K562 (cell line): Measurements from ENCODE around the gene ITGA3. TPM values are rescaled to one million over a fixed set of nuclear protein-coding genes. Genes with fewer than 3 reads are reported as not detected.

ENCODE experiments used
- ATAC-seq: fragments of 200-7000 bp; cut with Tn5 transposase; 3 replicates; pipeline ENCODE4 v1.9.1; 2020; ENCODE audit warnings: moderate library complexity
- BruUV-seq: library from RNA; stranded (reverse); fragments of 400-500 nt; replicated peaks from 2 replicates; lab custom pipeline; 2021; lab: Mats Ljungman, UMichigan
- CTCF ChIA-PET: fragments of 300-600 bp; formaldehyde crosslinking; extraction: SDS; loops from one replicate; lab custom pipeline; 2021; ENCODE audit warnings: low intra/inter-chr PET ratio; lab: Yijun Ruan, JAX
- POLR2A ChIA-PET: fragments of 300-600, 350-650 bp; sonication (Branson Sonifier 250); formaldehyde crosslinking; extraction: SDS; loops from one replicate; lab custom pipeline; 2021; ENCODE audit warnings: antibody characterized with exemption, inconsistent platforms; lab: Yijun Ruan, JAX
- DNase-seq, 4 experiments: peaks; one replicate each; pipeline versions ENCODE4 v3.0.0 to v3.0.0-alpha.2; 2011 to 2018; ENCODE audit warnings: low spot score in 3 of 4, mixed read lengths in 3 of 4; ENCODE audit errors: extremely low read depth in 1 of 4
- FAIRE-seq: peaks from 2 replicates; lab custom pipeline; 2011; peaks lifted over from hg19 to GRCh38; lab: Jason Lieb, UNC
- H2AFZ ChIP-seq: 2 replicates; pipeline ENCODE4 v1.6.0; 2011; ENCODE audit warnings: low read depth, low read length, control low read depth, inconsistent platforms
- H3K27ac ChIP-seq: fragments of 200-600 bp; 3 replicates; pipeline ENCODE4 v1.8.0; 2011; ENCODE audit warnings: low read depth, mild to moderate bottlenecking, control low read depth, inconsistent platforms, low read length, moderate library complexity, mixed read lengths; ENCODE audit errors: extremely low read depth
- H3K27me3 ChIP-seq, 2 experiments: fragments of 300-600 bp in 1 of 2; 2 replicates in 1 of 2; 3 replicates in 1 of 2; pipeline versions ENCODE4 v1.6.0 to v1.8.0; 2011; ENCODE audit warnings: inconsistent platforms in 2 of 2, low read length in 2 of 2, mild to moderate bottlenecking in 1 of 2, mixed read lengths in 1 of 2, moderate library complexity in 1 of 2; ENCODE audit not compliant: control insufficient read depth in 2 of 2, insufficient read depth in 2 of 2
- H3K36me3 ChIP-seq: fragments of 300-600 bp; 3 replicates; pipeline ENCODE4 v1.8.0; 2011; ENCODE audit warnings: mild to moderate bottlenecking, low read length, inconsistent platforms; ENCODE audit not compliant: control insufficient read depth, insufficient read depth
- H3K4me1 ChIP-seq, 2 experiments: fragments of 200-600 bp in 1 of 2; replicated peaks in 1 of 2; 2 replicates in 1 of 2; 3 replicates in 1 of 2; pipeline versions ENCODE4 v1.5.1 to v1.8.0; 2011; ENCODE audit warnings: inconsistent platforms in 2 of 2, low read length in 2 of 2, mild to moderate bottlenecking in 1 of 2, mixed read lengths in 1 of 2, moderate library complexity in 1 of 2; ENCODE audit not compliant: control insufficient read depth in 2 of 2, insufficient read depth in 2 of 2
- H3K4me2 ChIP-seq: 2 replicates; pipeline ENCODE4 v1.6.1; 2011; ENCODE audit warnings: low read length, control low read depth, inconsistent platforms, mixed read lengths; ENCODE audit not compliant: insufficient read depth
- H3K4me3 ChIP-seq: fragments of 200-600 bp; sonication (generic), shearing (Covaris generic); 2 replicates; pipeline ENCODE4 v1.5.1; 2016; ENCODE audit warnings: control low read depth, inconsistent platforms
- H3K79me2 ChIP-seq: fragments of 200-600 bp; 3 replicates; pipeline ENCODE4 v1.8.0; 2011; ENCODE audit warnings: low read length, inconsistent platforms; ENCODE audit not compliant: control insufficient read depth, insufficient read depth
- H3K9ac ChIP-seq, 2 experiments: 2 replicates each; pipeline versions ENCODE4 v1.6.0 to v1.6.1; 2011; ENCODE audit warnings: low read depth in 2 of 2, low read length in 2 of 2, control low read depth in 1 of 2, inconsistent platforms in 1 of 2, mild to moderate bottlenecking in 1 of 2, mixed read lengths in 1 of 2; ENCODE audit not compliant: insufficient read depth in 1 of 2
- H3K9me1 ChIP-seq: one replicate; pipeline ENCODE4 v1.6.0; 2011; ENCODE audit warnings: inconsistent platforms, mild to moderate bottlenecking, low read length, moderate library complexity; ENCODE audit not compliant: control insufficient read depth, insufficient read depth
- H3K9me3 ChIP-seq: replicated peaks from 2 replicates; pipeline ENCODE4 v1.5.1; 2011; ENCODE audit warnings: low read depth, low read length, inconsistent platforms; ENCODE audit not compliant: control insufficient read depth, insufficient read depth
- H4K20me1 ChIP-seq: replicated peaks from 2 replicates; pipeline ENCODE4 v1.6.1; 2011; ENCODE audit warnings: low read length, inconsistent platforms, mixed read lengths; ENCODE audit not compliant: control insufficient read depth, insufficient read depth
- GATAD2B ChIP-seq: fragments of 450-650 bp; IDR thresholded peaks from 2 replicates; pipeline ENCODE4 v1.6.1; 2017; ENCODE audit warnings: mild to moderate bottlenecking, borderline replicate concordance
- HEY1 ChIP-seq: fragments of 250-450 bp; sonication (Bioruptor Pico); IDR thresholded peaks from 2 replicates; pipeline ENCODE4 v1.5.0; 2020; ENCODE audit warnings: mild to moderate bottlenecking, moderate library complexity, borderline replicate concordance
- MCM3 ChIP-seq: fragments of 450-650 bp; IDR thresholded peaks from 2 replicates; pipeline ENCODE4 v1.6.1; 2016
- MEF2A ChIP-seq: IDR thresholded peaks from 2 replicates; pipeline ENCODE4 v1.6.1; 2011; ENCODE audit warnings: low read depth, mild to moderate bottlenecking, low read length, moderate library complexity; ENCODE audit not compliant: control insufficient read depth
- NEUROD1 ChIP-seq: fragments of 150-350 bp; IDR thresholded peaks from 2 replicates; pipeline ENCODE4 v1.6.1; 2014; ENCODE audit warnings: borderline replicate concordance, low read length, low read depth; ENCODE audit not compliant: partially characterized antibody
- NR1H2 ChIP-seq: sonication (generic); formaldehyde crosslinking; IDR thresholded peaks from 2 replicates; pipeline ENCODE4 v1.4.0; 2020; ENCODE audit warnings: mild to moderate bottlenecking, missing genetic modification reagents
- NRF1 ChIP-seq, 2 experiments: fragments of 450-650 bp; IDR thresholded peaks in 1 of 2; conservative IDR thresholded peaks in 1 of 2; 2 replicates each; pipeline ENCODE4 v1.6.1; 2014; ENCODE audit warnings: mild to moderate bottlenecking in 2 of 2
- POLR3A ChIP-seq: IDR thresholded peaks from 2 replicates; pipeline ENCODE4 v1.6.1; 2011; ENCODE audit warnings: borderline replicate concordance, mild to moderate bottlenecking, moderate library complexity; ENCODE audit not compliant: insufficient read length, insufficient read depth; ENCODE audit errors: extremely low read depth
- RBFOX2 ChIP-seq: fragments of 200-400 bp; formaldehyde crosslinking; IDR thresholded peaks from 2 replicates; pipeline ENCODE4 v1.6.1; 2017; ENCODE audit warnings: low read depth, mild to moderate bottlenecking, low read length, moderate library complexity
- ZBTB8A ChIP-seq: fragments of 450-650 bp; IDR thresholded peaks from 2 replicates; pipeline ENCODE4 v1.6.1; 2018; ENCODE audit warnings: mild to moderate bottlenecking, moderate library complexity; ENCODE audit not compliant: partially characterized antibody
- ZKSCAN1 ChIP-seq: fragments of 150-350 bp; IDR thresholded peaks from 2 replicates; pipeline ENCODE4 v1.6.1; 2016; ENCODE audit warnings: low read depth, low read length
- ZNF224 ChIP-seq: sonication (generic); formaldehyde crosslinking; IDR thresholded peaks from 2 replicates; pipeline ENCODE4 v1.8.0; 2022; ENCODE audit warnings: mild to moderate bottlenecking, missing genetic modification reagents
- WGBS: fragments of 100-300 bp; shearing (Covaris generic); methylation state at CpG from one replicate; pipeline ENCODE4 v1.1.6; 2016; ENCODE audit warnings: low coverage, mixed read lengths; ENCODE audit not compliant: insufficient coverage; ENCODE audit errors: missing lambda C conversion rate; 5-methylcytosine and 5-hydroxymethylcytosine counted together
- in situ Hi-C: fragments of 300-500 bp; cut with MboI; formaldehyde crosslinking; loops from 4 replicates; pipeline ENCODE4 v1.15.0; 2018; ENCODE audit warnings: inconsistent platforms, mixed read lengths
- intact Hi-C: fragments of 100-400 bp; cut with micrococcal nuclease; formaldehyde crosslinking; loops from 2 replicates; pipeline ENCODE4 v1.14.2; 2022
- polyA plus RNA-seq, 8 experiments: library from polyadenylated mRNA; depleted of rRNA in 4 of 8; stranded (reverse) in 5 of 8; unstranded in 3 of 8; fragments of >200 nt; fragmentation: Nextera tagmentation in 2 of 8; fragmentation: Illumina TruSeq in 1 of 8; extraction: Ambion mirVana in 2 of 8; extraction: Trizol in 1 of 8; gene quantifications; 2 replicates each; pipeline versions ENCODE4 v1.2.1 to v1.2.3, GENCODE V29; 2011 to 2014; ENCODE audit warnings: inconsistent platforms in 1 of 8, missing spikeins in 1 of 8
- total RNA-seq, 7 experiments: library from RNA; depleted of rRNA in 6 of 7; stranded (reverse); fragments of >200 nt in 6 of 7; fragmentation: Illumina TruSeq in 2 of 7; extraction: Trizol in 2 of 7; gene quantifications; 2 replicates each; pipeline versions ENCODE4 v1.2.1 to v1.2.3, GENCODE V29; 2011 to 2021; ENCODE audit warnings: low replicate concordance in 1 of 7
- TF ChIP-seq, protein P1 (sequence below): sonication (generic); formaldehyde crosslinking; IDR thresholded peaks from 2 replicates; pipeline ENCODE4 v1.8.1; 2023; ENCODE audit warnings: mild to moderate bottlenecking, missing genetic modification reagents
- TF ChIP-seq, protein P2 (sequence below): fragments of 250-450 bp; sonication (Bioruptor Pico); IDR thresholded peaks from 2 replicates; pipeline ENCODE4 v1.8.0; 2021; ENCODE audit warnings: moderate library complexity, mild to moderate bottlenecking, inconsistent platforms
- TF ChIP-seq, protein P3 (sequence below): fragments of 450-650 bp; IDR thresholded peaks from 2 replicates; pipeline ENCODE4 v1.6.1; 2016; ENCODE audit warnings: antibody characterized with exemption

The ITGA3 gene
- total and polyA plus RNA-seq, 9 of the 15 experiments (the other 6 are each of a cell fraction or from before 2014, with no cell fraction given) = 0.03 to 0.75 (median 0.14) TPM; not detected in 2

DNA sequence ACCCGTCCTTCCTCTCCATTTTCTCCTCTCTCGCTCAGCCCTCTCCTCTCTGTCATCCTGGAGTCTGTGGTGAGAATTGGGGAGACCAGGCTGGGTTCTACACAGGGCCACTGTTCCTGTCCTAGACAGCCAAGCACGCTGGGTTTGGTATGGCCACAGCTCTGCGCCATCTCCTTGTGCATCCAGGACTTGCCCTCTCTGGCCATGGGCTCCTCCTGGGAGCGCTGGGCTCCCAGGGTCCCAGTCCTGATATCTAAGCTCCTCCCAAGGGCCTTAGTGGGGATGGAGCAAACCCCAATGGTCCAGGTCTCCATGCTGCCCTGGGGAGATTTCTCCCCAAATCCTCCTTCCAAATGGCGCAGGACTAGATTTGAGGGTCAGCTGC, 27.2 kb upstream of the ITGA3 start (continued):
- no peak for TF ChIP-seq GATAD2B
- TF ChIP-seq, all 486 proteins: peak for 0

DNA sequence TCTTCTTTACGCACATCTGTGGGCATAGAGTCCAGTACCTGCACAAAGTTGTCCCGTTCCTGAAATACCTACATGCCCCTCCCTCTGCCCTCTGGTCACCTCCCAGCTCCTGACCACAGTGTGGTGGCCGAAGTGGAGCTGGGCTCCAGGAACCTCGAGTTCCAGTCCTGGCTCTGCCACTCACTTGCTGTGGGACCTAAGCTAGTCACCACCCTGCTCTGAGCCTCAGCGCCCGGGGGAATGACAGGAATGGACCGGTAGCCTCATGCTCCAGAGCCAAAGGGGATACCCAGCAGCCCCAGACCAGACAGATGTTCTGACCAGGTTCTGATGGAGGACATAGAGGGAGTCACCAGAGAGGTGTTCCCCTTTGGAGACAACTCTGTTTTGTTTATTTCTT, 26.7 kb upstream of the ITGA3 start:
- ChIA-PET POLR2A (interaction anchor here (0.5 kb wide), 1 partner anchor 197 kb away, joined by 3 read pairs; no protein-coding TSS in a partner anchor), CTCF (interaction anchor here (3.4 kb wide), 1 partner anchor 58 kb away, joined by 35 read pairs; no protein-coding TSS in a partner anchor)
- peaks cover 0 to 5% of the 10 kb centered on the region in 2 experiments; a peak in 2 of 5 replicates for H3K27me3 ChIP-seq
- H3K4me2 ChIP-seq = no peak overlapping the region
- no peak overlapping the region for H2AFZ ChIP-seq
- no peak overlapping the region for H3K27ac ChIP-seq
- BruUV-seq = no TSS peak
- peaks cover 0 to 4% of the 10 kb centered on the region in 2 experiments; a peak in 2 of 5 replicates for H3K4me1 ChIP-seq
- in situ Hi-C loops = no loop called here
- ATAC-seq = no peak
- no peak overlapping the region; a peak in 1 of 4 replicates for H3K9ac ChIP-seq
- 0 out of 2 replicates have a peak, but pooled peaks cover 4% of the 10 kb centered on the region for H4K20me1 ChIP-seq
- 8% methylated on average over 7 of the region's 7 CpGs for WGBS
- no peak for FAIRE-seq
- H3K36me3 ChIP-seq = no peaks in the 10 kb centered on the region
- H3K9me1 ChIP-seq = no peaks in the 10 kb centered on the region
- H3K9me3 ChIP-seq = peaks cover 6% of the 10 kb centered on the region
- intact Hi-C loops = no loop called here
- DNase-seq = peak in 2 of 4 experiments; percentile 3 to 5
- H3K79me2 ChIP-seq = no peaks in the 10 kb centered on the region
- no peak overlapping the region for H3K4me3 ChIP-seq
- TF ChIP-seq, protein P1, sequence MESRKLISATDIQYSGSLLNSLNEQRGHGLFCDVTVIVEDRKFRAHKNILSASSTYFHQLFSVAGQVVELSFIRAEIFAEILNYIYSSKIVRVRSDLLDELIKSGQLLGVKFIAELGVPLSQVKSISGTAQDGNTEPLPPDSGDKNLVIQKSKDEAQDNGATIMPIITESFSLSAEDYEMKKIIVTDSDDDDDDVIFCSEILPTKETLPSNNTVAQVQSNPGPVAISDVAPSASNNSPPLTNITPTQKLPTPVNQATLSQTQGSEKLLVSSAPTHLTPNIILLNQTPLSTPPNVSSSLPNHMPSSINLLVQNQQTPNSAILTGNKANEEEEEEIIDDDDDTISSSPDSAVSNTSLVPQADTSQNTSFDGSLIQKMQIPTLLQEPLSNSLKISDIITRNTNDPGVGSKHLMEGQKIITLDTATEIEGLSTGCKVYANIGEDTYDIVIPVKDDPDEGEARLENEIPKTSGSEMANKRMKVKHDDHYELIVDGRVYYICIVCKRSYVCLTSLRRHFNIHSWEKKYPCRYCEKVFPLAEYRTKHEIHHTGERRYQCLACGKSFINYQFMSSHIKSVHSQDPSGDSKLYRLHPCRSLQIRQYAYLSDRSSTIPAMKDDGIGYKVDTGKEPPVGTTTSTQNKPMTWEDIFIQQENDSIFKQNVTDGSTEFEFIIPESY = no peak
- TF ChIP-seq ZKSCAN1 (no peak), NRF1 (conservative IDR thresholded peaks at IDR 0.05 in 1 of 2, IDR thresholded peaks at IDR 0.05 in 1 of 2) (no peak), MCM3 (no peak), ZBTB8A (no peak), NR1H2 (CRISPR knock-in tag) (no peak), ZNF224 (CRISPR knock-in tag) (no peak), HEY1 (CRISPR knock-in tag) (no peak), NEUROD1 (no peak), POLR3A (no peak), RBFOX2 (no peak), MEF2A (no peak)
- TF ChIP-seq, protein P2, sequence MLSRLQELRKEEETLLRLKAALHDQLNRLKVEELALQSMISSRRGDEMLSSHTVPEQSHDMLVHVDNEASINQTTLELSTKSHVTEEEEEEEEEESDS (CRISPR knock-in tag) = no peak
- TF ChIP-seq, protein P3, sequence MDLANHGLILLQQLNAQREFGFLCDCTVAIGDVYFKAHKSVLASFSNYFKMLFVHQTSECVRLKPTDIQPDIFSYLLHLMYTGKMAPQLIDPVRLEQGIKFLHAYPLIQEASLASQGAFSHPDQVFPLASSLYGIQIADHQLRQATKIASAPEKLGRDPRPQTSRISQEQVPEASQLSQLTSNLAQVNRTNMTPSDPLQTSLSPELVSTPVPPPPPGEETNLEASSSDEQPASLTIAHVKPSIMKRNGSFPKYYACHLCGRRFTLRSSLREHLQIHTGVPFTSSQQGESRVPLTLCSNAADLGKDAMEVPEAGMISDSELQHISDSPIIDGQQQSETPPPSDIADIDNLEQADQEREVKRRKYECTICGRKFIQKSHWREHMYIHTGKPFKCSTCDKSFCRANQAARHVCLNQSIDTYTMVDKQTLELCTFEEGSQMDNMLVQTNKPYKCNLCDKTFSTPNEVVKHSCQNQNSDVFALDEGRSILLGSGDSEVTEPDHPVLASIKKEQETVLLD = no peak
